NCI-H1048 (cell line): Measurements from ENCODE around the gene PTPRN2.

Source experiments
- DNase-seq: peaks from one replicate; lab custom pipeline; 2025; lab: John Stamatoyannopoulos, UW

Gene PTPRN2

GRCh38 chr7:157834501-157835163, 753.0 kb downstream of the PTPRN2 start:
- DNase-seq, result no peak

- DNase-seq, result no peak
Measured at GRCh38 chr7:157832866-157833607, 754.6 kb downstream of the PTPRN2 start.

- DNase-seq, result no peak
Measured at GRCh38 chr7:157832421-157832820, 755.2 kb downstream of the PTPRN2 start.

GRCh38 chr7:157832006-157832405, 755.6 kb downstream of the PTPRN2 start:
- no peak for DNase-seq

GRCh38 chr7:157831143-157831905, 756.3 kb downstream of the PTPRN2 start:
- no peak for DNase-seq

GRCh38 chr7:157830331-157830730, 757.3 kb downstream of the PTPRN2 start:
- no peak for DNase-seq

- DNase-seq, result no peak
Measured at GRCh38 chr7:157829491-157829890, 758.1 kb downstream of the PTPRN2 start.

GRCh38 chr7:157828881-157829280, 758.7 kb downstream of the PTPRN2 start:
- DNase-seq, result no peak

GRCh38 chr7:157828190-157828589, 759.4 kb downstream of the PTPRN2 start:
- no peak for DNase-seq

- no peak for DNase-seq
Measured at GRCh38 chr7:157827863-157828160, 759.8 kb downstream of the PTPRN2 start.

- no peak for DNase-seq
Measured at GRCh38 chr7:157827045-157827862, 760.4 kb downstream of the PTPRN2 start.

GRCh38 chr7:157826566-157826965, 761.1 kb downstream of the PTPRN2 start:
- no peak for DNase-seq

GRCh38 chr7:157825325-157825724, 762.3 kb downstream of the PTPRN2 start:
- DNase-seq, result no peak

GRCh38 chr7:157824819-157825121, 762.9 kb downstream of the PTPRN2 start:
- no peak for DNase-seq

- DNase-seq, result no peak
Measured at GRCh38 chr7:157824011-157824818, 763.4 kb downstream of the PTPRN2 start.

- DNase-seq, result no peak
Measured at GRCh38 chr7:157822688-157823031, 765.0 kb downstream of the PTPRN2 start.

GRCh38 chr7:157821959-157822687, 765.5 kb downstream of the PTPRN2 start:
- DNase-seq, result no peak

- no peak for DNase-seq
Measured at GRCh38 chr7:157820796-157821195, 766.8 kb downstream of the PTPRN2 start.

GRCh38 chr7:157819455-157819807, 768.2 kb downstream of the PTPRN2 start:
- DNase-seq, result no peak

GRCh38 chr7:157818701-157819454, 768.7 kb downstream of the PTPRN2 start:
- no peak for DNase-seq
